GM12872 (cell line): ENCODE measurements around the gene TMEM88.

Experiments
- TF ChIP-seq, protein P1 (sequence below): IDR thresholded peaks from 3 replicates; pipeline ENCODE4 v1.5.1; 2011; ENCODE audit warnings: low read depth, mild to moderate bottlenecking, low read length, moderate library complexity; ENCODE audit not compliant: insufficient read depth

The TMEM88 gene

DNA sequence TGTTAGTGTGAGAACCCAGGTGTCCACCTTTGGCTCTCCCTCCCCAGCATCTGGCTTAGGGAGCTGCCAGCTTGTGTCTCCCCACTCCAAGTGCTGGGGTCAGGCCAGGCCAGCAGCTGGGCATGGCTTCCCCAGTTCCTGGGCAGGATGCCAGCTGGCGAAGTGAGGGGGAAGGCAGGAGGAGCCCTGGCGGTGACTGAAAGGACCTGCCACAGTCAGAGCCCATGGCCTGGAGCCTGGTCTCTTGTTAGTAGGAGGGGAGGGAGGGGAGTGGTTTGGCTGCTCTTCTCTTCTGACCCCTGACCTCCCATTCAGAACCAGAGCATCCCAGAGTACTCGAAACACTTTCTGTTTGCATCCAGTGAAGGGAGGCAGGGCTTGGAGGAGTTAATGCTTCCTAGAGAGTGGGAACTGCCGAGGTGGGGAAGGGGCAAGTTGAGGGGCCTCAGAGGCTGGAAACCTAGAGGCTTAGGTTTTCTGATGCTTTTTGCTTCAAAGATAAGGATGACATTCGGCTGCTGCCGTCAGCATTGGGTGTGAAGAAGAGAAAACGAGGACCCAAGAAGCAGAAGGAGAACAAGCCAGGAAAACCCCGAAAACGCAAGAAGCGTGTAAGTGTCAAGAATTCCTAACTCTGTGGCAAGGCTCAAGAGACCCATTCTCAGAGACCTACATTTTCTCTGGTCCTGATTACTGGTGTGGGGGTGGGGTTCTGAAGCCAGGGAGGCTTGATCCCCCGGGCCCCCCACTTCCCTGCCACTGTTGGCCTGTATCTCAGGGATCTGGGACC lies 34.5 kb downstream of the TMEM88 start:
- TF ChIP-seq, protein P1, sequence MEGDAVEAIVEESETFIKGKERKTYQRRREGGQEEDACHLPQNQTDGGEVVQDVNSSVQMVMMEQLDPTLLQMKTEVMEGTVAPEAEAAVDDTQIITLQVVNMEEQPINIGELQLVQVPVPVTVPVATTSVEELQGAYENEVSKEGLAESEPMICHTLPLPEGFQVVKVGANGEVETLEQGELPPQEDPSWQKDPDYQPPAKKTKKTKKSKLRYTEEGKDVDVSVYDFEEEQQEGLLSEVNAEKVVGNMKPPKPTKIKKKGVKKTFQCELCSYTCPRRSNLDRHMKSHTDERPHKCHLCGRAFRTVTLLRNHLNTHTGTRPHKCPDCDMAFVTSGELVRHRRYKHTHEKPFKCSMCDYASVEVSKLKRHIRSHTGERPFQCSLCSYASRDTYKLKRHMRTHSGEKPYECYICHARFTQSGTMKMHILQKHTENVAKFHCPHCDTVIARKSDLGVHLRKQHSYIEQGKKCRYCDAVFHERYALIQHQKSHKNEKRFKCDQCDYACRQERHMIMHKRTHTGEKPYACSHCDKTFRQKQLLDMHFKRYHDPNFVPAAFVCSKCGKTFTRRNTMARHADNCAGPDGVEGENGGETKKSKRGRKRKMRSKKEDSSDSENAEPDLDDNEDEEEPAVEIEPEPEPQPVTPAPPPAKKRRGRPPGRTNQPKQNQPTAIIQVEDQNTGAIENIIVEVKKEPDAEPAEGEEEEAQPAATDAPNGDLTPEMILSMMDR = peak; percentile 19; the same call in 1 of the 3 replicates

DNA sequence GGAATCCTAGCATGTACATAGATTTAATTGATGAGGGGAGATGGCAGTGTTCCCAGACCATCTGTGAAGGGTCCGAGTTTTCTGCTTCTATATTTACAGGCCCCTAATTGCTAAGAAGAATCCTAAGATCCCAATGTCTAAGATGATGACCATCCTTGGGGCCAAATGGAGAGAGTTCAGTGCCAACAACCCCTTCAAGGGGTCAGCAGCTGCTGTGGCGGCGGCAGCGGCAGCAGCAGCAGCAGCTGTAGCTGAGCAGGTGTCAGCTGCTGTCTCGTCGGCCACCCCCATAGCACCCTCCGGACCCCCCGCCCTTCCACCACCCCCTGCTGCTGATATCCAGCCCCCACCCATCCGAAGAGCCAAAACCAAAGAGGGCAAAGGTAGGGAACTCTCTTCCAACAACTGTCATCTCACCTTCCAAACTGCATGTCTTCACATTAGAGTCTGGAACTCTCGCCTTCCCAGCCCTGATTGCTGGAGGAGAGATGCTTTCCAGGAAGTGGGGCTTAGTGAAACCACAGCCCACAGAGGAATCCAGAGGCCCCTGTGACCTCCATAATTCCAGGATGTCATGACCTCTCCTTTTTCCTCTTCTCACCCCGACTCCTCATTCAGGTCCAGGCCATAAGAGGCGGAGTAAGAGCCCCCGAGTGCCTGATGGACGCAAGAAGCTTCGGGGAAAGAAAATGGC lies 38.5 kb downstream of the TMEM88 start:
- TF ChIP-seq, protein P1 = no peak

DNA sequence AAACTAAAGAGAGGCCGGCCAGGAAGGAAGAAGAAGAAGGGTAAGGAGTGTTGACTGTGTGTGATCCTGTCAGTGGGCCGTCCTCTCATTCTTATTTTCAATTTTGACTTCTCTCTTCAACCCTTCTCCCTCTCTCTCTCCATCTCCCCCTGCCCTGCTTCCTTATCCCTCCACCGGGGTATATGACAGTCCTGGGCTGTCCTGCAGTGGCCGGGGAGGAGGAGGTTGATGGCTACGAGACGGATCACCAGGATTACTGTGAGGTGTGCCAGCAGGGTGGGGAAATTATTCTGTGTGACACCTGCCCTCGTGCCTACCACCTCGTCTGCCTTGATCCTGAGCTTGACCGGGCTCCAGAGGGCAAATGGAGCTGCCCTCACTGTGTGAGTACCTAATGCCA lies 39.4 kb downstream of the TMEM88 start:
- TF ChIP-seq, protein P1 = no peak

DNA sequence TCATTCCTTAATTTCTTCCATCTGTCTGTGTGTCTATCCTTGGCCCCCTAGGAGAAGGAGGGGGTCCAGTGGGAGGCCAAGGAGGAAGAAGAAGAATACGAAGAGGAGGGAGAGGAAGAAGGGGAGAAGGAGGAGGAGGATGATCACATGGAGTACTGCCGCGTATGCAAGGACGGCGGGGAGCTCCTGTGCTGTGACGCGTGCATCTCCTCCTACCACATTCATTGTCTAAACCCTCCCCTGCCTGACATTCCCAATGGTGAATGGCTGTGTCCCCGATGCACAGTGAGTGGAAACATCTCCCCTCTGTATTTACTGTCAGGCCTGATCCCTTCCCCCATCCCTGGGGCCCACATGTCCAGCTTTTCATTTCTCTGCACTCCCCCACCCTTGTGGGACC lies 40.0 kb downstream of the TMEM88 start:
- TF ChIP-seq, protein P1 = no peak

DNA sequence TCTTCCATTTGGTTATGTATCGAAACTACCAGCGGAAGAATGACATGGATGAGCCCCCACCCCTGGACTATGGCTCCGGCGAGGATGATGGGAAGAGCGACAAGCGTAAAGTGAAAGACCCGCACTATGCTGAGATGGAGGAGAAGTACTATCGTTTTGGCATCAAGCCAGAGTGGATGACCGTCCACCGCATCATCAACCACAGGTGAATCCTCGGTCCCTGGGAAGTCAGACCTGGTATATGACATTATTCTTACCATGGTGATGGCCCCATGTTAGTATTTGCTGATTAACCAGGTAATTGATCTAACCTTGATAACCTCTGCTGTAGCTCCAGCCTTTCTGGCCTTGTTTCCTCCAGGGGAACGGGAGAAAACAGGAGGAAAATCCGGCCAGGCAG lies 42.2 kb downstream of the TMEM88 start:
- TF ChIP-seq, protein P1 = no peak

DNA sequence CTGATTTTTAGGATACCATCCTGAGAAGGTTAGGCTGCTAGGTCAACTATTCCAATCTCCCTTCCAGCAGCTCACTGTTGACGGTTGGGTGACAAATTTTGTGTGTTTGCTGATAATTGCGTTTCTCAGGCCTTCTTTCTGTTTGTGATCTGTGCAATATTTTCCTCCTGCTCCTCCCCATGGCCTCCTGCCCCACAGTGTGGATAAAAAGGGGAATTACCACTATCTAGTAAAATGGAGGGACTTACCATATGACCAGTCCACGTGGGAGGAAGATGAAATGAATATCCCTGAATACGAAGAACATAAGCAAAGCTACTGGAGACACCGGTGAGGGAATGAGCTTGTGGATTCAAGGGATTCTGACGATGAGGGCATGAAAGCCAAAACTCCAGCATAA lies 42.9 kb downstream of the TMEM88 start:
- TF ChIP-seq, protein P1 = no peak

DNA sequence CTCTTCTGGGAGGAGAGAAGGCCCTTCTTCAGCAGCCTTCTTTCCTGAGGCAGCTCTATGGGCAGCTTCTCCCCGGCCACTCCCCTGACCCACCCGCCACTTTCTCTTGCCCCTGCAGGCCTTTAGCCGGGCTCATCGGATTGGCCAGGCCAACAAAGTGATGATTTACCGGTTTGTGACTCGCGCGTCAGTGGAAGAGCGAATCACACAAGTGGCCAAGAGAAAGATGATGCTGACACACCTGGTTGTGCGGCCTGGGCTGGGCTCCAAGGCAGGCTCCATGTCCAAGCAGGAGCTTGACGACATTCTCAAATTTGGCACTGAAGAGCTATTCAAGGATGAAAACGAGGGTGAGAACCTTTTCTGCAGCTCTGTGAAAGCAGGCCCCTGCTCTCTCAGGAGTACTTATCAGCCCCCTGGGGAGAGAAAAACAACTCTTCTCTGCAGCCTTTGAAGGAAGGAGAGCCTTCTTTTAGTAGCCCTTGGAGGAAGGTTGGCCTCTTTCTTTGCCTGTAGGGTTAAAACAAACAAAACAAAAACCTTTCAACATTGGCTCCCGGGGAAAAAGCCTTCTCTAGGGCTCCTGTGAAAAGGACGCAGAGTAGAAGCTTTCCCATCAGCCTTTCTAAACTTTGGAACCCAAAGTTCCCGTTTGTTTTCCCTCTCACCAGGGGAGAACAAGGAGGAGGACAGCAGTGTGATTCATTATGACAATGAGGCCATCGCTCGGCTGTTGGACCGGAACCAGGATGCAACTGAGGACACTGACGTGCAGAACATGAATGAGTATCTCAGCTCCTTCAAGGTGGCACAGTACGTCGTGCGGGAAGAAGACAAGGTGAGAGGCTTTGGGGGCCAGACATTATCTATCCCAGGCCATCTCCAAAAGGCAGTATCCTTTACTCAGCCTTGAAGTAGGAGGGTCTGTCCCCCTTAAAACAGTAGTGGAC lies 48.6 kb downstream of the TMEM88 start:
- TF ChIP-seq, protein P1 = no peak
